Loucy (cell line): ENCODE measurements around the gene MTMR1.

ENCODE experiments used
- H2AFZ ChIP-seq: fragments of 200-600 bp; sonication (generic); 2 replicates; pipeline ENCODE4 v1.6.0; 2016; ENCODE audit warnings: antibody characterized with exemption, mild to moderate bottlenecking, low read length, moderate library complexity
- H3F3A ChIP-seq: fragments of 200-600 bp; 2 replicates; pipeline ENCODE4 v1.6.0; 2016; ENCODE audit warnings: antibody characterized with exemption, low read depth, mild to moderate bottlenecking
- H3K27me3 ChIP-seq: fragments of 200-600 bp; sonication (generic); 2 replicates; pipeline ENCODE4 v1.6.1; 2014; ENCODE audit warnings: low read length, mild to moderate bottlenecking; ENCODE audit not compliant: insufficient read depth, poor library complexity, severe bottlenecking
- H3K36me3 ChIP-seq: fragments of 200-600 bp; sonication (generic); 2 replicates; pipeline ENCODE4 v1.6.1; 2016; ENCODE audit warnings: low read length; ENCODE audit not compliant: insufficient read depth
- H3K4me1 ChIP-seq: fragments of 200-600 bp; sonication (generic); 2 replicates; pipeline ENCODE4 v1.5.1; 2014; ENCODE audit warnings: low read length, mild to moderate bottlenecking; ENCODE audit not compliant: insufficient read depth, poor library complexity, severe bottlenecking
- H3K4me2 ChIP-seq: fragments of 200-600 bp; sonication (generic); 2 replicates; pipeline ENCODE4 v1.6.0; 2014; ENCODE audit warnings: antibody characterized with exemption, low read length, low read depth, mild to moderate bottlenecking; ENCODE audit not compliant: poor library complexity, severe bottlenecking
- H3K4me3 ChIP-seq: fragments of 200-600 bp; sonication (generic); 2 replicates; pipeline ENCODE4 v1.5.1; 2014; ENCODE audit warnings: low read length, mild to moderate bottlenecking, mixed read lengths; ENCODE audit not compliant: poor library complexity, severe bottlenecking
- H3K79me2 ChIP-seq: fragments of 200-600 bp; sonication (generic); 2 replicates; pipeline ENCODE4 v1.6.1; 2014; ENCODE audit warnings: low read length; ENCODE audit not compliant: insufficient read depth
- H3K9ac ChIP-seq: fragments of 200-600 bp; sonication (generic); 2 replicates; pipeline ENCODE4 v1.6.0; 2014; ENCODE audit warnings: mild to moderate bottlenecking, low read depth, low read length, moderate library complexity; ENCODE audit not compliant: poor library complexity, severe bottlenecking
- H3K9me2 ChIP-seq: fragments of 200-600 bp; sonication (generic); replicated peaks from 2 replicates; pipeline ENCODE4 v1.6.1; 2016; ENCODE audit warnings: low read depth, low read length, mixed read lengths
- H3K9me3 ChIP-seq: fragments of 200-600 bp; sonication (generic); 2 replicates; pipeline ENCODE4 v1.6.1; 2014; ENCODE audit warnings: mild to moderate bottlenecking, antibody characterized with exemption, low read length, low read depth; ENCODE audit not compliant: insufficient read depth
- H4K20me1 ChIP-seq: fragments of 200-600 bp; sonication (generic); 2 replicates; pipeline ENCODE4 v1.6.0; 2014; ENCODE audit warnings: antibody characterized with exemption, low read length, mild to moderate bottlenecking; ENCODE audit not compliant: insufficient read depth, poor library complexity, severe bottlenecking
- CTCF ChIP-seq: fragments of 200-600 bp; sonication (generic); conservative IDR thresholded peaks from 2 replicates; pipeline ENCODE4 v1.5.1; 2014; ENCODE audit warnings: mild to moderate bottlenecking, antibody characterized with exemption, low read length
- EZH2phosphoT487 ChIP-seq: fragments of 200-600 bp; IDR thresholded peaks from 2 replicates; pipeline ENCODE4 v1.6.1; 2018; ENCODE audit warnings: antibody characterized with exemption, mild to moderate bottlenecking, moderate library complexity, borderline replicate concordance

The MTMR1 gene

GRCh38 chrX:150768580-150769190 lies 75.5 kb downstream of the MTMR1 start:
- H3K4me2 ChIP-seq: no peak overlapping the region
- no peak overlapping the region for H2AFZ ChIP-seq
- H3K79me2 ChIP-seq: no peaks in the 10 kb centered on the region
- H3K36me3 ChIP-seq: no peaks in the 10 kb centered on the region
- H3K4me1 ChIP-seq: no peaks in the 10 kb centered on the region
- no peak overlapping the region for H3K4me3 ChIP-seq
- H3K9me2 ChIP-seq: no peaks in the 10 kb centered on the region
- no peaks in the 10 kb centered on the region for H3F3A ChIP-seq
- no peak for TF ChIP-seq CTCF
- TF ChIP-seq EZH2phosphoT487: no peak
- H4K20me1 ChIP-seq: no peaks in the 10 kb centered on the region
- H3K27me3 ChIP-seq: no peaks in the 10 kb centered on the region
- H3K9ac ChIP-seq: no peak overlapping the region
- no peaks in the 10 kb centered on the region for H3K9me3 ChIP-seq

GRCh38 chrX:150769408-150769807 lies 76.2 kb downstream of the MTMR1 start:
- Histone ChIP-seq H3F3A (no peaks in the 10 kb centered on the region), H4K20me1 (no peaks in the 10 kb centered on the region), H3K36me3 (no peaks in the 10 kb centered on the region), H3K9me3 (no peaks in the 10 kb centered on the region), H3K4me2 (no peak overlapping the region), H3K79me2 (no peaks in the 10 kb centered on the region), H3K9ac (no peak overlapping the region), H3K4me1 (no peaks in the 10 kb centered on the region), H3K27me3 (no peaks in the 10 kb centered on the region), H3K4me3 (no peak overlapping the region), H2AFZ (no peak overlapping the region), H3K9me2 (no peaks in the 10 kb centered on the region)
- TF ChIP-seq EZH2phosphoT487 (no peak), CTCF (no peak)

- H3K9ac ChIP-seq: no peak overlapping the region
- TF ChIP-seq CTCF: no peak
- no peak for TF ChIP-seq EZH2phosphoT487
- H3K4me3 ChIP-seq: no peak overlapping the region
- H3K4me1 ChIP-seq: no peaks in the 10 kb centered on the region
- no peak overlapping the region for H3K4me2 ChIP-seq
- H3K79me2 ChIP-seq: no peaks in the 10 kb centered on the region
- H3K9me2 ChIP-seq: no peaks in the 10 kb centered on the region
- no peaks in the 10 kb centered on the region for H3K9me3 ChIP-seq
- no peaks in the 10 kb centered on the region for H3F3A ChIP-seq
- H4K20me1 ChIP-seq: no peaks in the 10 kb centered on the region
- no peak overlapping the region for H2AFZ ChIP-seq
- no peaks in the 10 kb centered on the region for H3K36me3 ChIP-seq
- H3K27me3 ChIP-seq: no peaks in the 10 kb centered on the region
Measured at GRCh38 chrX:150770623-150771022, 77.4 kb downstream of the MTMR1 start.
